ENCODE results near the gene NCOA3.

DNA sequence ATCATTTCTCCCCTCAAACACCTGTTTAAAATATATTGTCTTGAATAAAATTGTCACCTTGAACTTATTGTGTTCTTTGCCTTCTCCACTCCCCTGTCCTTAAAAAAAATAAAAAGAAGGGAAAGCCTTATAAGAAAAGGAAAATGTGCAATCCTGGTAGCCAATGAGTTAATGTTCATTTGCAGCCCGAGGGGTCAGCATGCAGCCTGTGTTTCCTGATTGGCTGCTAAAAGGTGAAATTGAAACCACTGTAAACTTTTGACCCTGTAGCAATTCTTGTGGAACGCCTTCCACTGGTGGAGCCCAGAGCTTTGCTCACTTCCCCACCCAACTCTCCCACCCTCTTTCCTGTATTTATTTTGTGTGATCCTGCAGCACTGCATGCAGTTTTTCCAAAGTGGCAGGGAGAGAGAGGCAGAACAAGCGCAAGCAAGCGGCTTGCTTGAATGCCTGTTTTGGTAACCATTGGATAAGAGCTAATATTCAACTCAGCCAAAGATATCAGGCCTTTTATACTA is 74.9 kb downstream of the NCOA3 start:
- TF ChIP-seq FOXM1 (IDR thresholded peaks at IDR 0.05; ENCODE audit: borderline replicate concordance, low read depth): no peak
- peak; percentile 15; the same call in 1 of the 2 replicates for TF ChIP-seq CEBPB (IDR thresholded peaks at IDR 0.05)
- TF ChIP-seq TAF1 (IDR thresholded peaks at IDR 0.05; ENCODE audit: low read depth): no peak
- no peak for TF ChIP-seq ZBTB7A (IDR thresholded peaks at IDR 0.05; ENCODE audit: low read depth)
- no peak for TF ChIP-seq EP300 (IDR thresholded peaks at IDR 0.05; ENCODE audit: borderline replicate concordance)
- no peak for TF ChIP-seq YY1 (IDR thresholded peaks at IDR 0.05; ENCODE audit: low read depth)
- TF ChIP-seq MAX (IDR thresholded peaks at IDR 0.05): peak; percentile 72
- TF ChIP-seq CREB1 (IDR thresholded peaks at IDR 0.05; ENCODE audit: low read depth): no peak
- no peak for TF ChIP-seq NFIC (IDR thresholded peaks at IDR 0.05)
- TF ChIP-seq, protein P1, sequence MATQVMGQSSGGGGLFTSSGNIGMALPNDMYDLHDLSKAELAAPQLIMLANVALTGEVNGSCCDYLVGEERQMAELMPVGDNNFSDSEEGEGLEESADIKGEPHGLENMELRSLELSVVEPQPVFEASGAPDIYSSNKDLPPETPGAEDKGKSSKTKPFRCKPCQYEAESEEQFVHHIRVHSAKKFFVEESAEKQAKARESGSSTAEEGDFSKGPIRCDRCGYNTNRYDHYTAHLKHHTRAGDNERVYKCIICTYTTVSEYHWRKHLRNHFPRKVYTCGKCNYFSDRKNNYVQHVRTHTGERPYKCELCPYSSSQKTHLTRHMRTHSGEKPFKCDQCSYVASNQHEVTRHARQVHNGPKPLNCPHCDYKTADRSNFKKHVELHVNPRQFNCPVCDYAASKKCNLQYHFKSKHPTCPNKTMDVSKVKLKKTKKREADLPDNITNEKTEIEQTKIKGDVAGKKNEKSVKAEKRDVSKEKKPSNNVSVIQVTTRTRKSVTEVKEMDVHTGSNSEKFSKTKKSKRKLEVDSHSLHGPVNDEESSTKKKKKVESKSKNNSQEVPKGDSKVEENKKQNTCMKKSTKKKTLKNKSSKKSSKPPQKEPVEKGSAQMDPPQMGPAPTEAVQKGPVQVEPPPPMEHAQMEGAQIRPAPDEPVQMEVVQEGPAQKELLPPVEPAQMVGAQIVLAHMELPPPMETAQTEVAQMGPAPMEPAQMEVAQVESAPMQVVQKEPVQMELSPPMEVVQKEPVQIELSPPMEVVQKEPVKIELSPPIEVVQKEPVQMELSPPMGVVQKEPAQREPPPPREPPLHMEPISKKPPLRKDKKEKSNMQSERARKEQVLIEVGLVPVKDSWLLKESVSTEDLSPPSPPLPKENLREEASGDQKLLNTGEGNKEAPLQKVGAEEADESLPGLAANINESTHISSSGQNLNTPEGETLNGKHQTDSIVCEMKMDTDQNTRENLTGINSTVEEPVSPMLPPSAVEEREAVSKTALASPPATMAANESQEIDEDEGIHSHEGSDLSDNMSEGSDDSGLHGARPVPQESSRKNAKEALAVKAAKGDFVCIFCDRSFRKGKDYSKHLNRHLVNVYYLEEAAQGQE (IDR thresholded peaks at IDR 0.05; ENCODE audit: low read depth): no peak
- TF ChIP-seq RAD21 (IDR thresholded peaks at IDR 0.05; ENCODE audit: low read depth): peak; percentile 10; the same call in 1 of the 2 replicates
- peak; percentile 26; the same call in 1 of the 2 replicates for TF ChIP-seq TCF12 (IDR thresholded peaks at IDR 0.05; ENCODE audit: low read depth)

Data from Ishikawa (cell line).